Stimulated activated CD4-positive, alpha-beta T cell treated with anti-CD3 and anti-CD28 coated beads, Interleukin-2, amount 100 ng/mL, for 48 hours (primary cell): ENCODE data around the gene TP53I3.
"Not testable (repeated sequence)": the region's sequence is repeated elsewhere in the genome, so short reads cannot be mapped to it uniquely, and the experiment has no call there.

Source experiments
- DNase-seq, 2 donors: peaks; one replicate each; pipeline ENCODE4 v3.0.0-alpha.2; 2020

The TP53I3 gene

GRCh38 chr2:24084386-24085199 lies at the start of gene TP53I3:
Gene TP53I3, minus strand, starts transcription at chr2:24084834. Its CDS starts 508 bp downstream, at chr2:24084326.
- DNase-seq = peak; percentile 87 to 88

GRCh38 chr2:24132543-24132942 lies 47.9 kb upstream of the TP53I3 start:
- no peak for DNase-seq

GRCh38 chr2:24125956-24126355 lies 41.3 kb upstream of the TP53I3 start:
- DNase-seq = no peak

- DNase-seq = peak in 1 of 2 donors; percentile 34
These were observed 39.4 kb upstream of the TP53I3 start for GRCh38 chr2:24123922-24124580.

- peak; percentile 49 to 60 for DNase-seq
These were observed 38.7 kb upstream of the TP53I3 start, which contains the start of the genes FAM228B and PFN4 for GRCh38 chr2:24123195-24123921. Gene FAM228B, plus strand, starts transcription at chr2:24123469. Its CDS starts 893 bp downstream, at chr2:24124362. Gene PFN4, minus strand, starts transcription at chr2:24123334. Its CDS starts 799 bp downstream, at chr2:24122535.

GRCh38 chr2:24122366-24123194 lies 37.9 kb upstream of the TP53I3 start:
- DNase-seq = no peak

- no peak for DNase-seq
These were observed 36.8 kb upstream of the TP53I3 start for GRCh38 chr2:24121469-24121868.

- no peak for DNase-seq
These were observed 36.4 kb upstream of the TP53I3 start for GRCh38 chr2:24121066-24121465.

GRCh38 chr2:24117902-24118301 lies 33.3 kb upstream of the TP53I3 start:
- DNase-seq = no peak

- no peak for DNase-seq
These were observed 30.4 kb upstream of the TP53I3 start for GRCh38 chr2:24115057-24115456.

- no peak for DNase-seq
These were observed 26.8 kb upstream of the TP53I3 start for GRCh38 chr2:24111407-24111901.

- no peak for DNase-seq
These were observed 26.1 kb upstream of the TP53I3 start for GRCh38 chr2:24110660-24111303.

- not testable (repeated sequence) for DNase-seq
These were observed 24.8 kb upstream of the TP53I3 start for GRCh38 chr2:24109431-24109830.

GRCh38 chr2:24107336-24107735 lies 22.7 kb upstream of the TP53I3 start:
- DNase-seq = no peak

GRCh38 chr2:24106786-24107185 lies 22.2 kb upstream of the TP53I3 start:
- no peak for DNase-seq

GRCh38 chr2:24105816-24106215 lies 21.2 kb upstream of the TP53I3 start:
- no peak for DNase-seq

- DNase-seq = no peak
These were observed 20.3 kb upstream of the TP53I3 start for GRCh38 chr2:24104906-24105305.

GRCh38 chr2:24104110-24104650 lies 19.5 kb upstream of the TP53I3 start:
- DNase-seq = no peak

- DNase-seq = no peak
These were observed 18.0 kb upstream of the TP53I3 start for GRCh38 chr2:24102677-24103076.

GRCh38 chr2:24101992-24102391 lies 17.4 kb upstream of the TP53I3 start:
- no peak for DNase-seq

- DNase-seq = not testable (repeated sequence)
These were observed 16.1 kb upstream of the TP53I3 start for GRCh38 chr2:24100732-24101131.
